ENCODE measurements around the gene PER2.
"Not testable (repeated sequence)": the region's sequence is repeated elsewhere in the genome, so short reads cannot be mapped to it uniquely, and the experiment has no call there.

PER2 gene, protein sequence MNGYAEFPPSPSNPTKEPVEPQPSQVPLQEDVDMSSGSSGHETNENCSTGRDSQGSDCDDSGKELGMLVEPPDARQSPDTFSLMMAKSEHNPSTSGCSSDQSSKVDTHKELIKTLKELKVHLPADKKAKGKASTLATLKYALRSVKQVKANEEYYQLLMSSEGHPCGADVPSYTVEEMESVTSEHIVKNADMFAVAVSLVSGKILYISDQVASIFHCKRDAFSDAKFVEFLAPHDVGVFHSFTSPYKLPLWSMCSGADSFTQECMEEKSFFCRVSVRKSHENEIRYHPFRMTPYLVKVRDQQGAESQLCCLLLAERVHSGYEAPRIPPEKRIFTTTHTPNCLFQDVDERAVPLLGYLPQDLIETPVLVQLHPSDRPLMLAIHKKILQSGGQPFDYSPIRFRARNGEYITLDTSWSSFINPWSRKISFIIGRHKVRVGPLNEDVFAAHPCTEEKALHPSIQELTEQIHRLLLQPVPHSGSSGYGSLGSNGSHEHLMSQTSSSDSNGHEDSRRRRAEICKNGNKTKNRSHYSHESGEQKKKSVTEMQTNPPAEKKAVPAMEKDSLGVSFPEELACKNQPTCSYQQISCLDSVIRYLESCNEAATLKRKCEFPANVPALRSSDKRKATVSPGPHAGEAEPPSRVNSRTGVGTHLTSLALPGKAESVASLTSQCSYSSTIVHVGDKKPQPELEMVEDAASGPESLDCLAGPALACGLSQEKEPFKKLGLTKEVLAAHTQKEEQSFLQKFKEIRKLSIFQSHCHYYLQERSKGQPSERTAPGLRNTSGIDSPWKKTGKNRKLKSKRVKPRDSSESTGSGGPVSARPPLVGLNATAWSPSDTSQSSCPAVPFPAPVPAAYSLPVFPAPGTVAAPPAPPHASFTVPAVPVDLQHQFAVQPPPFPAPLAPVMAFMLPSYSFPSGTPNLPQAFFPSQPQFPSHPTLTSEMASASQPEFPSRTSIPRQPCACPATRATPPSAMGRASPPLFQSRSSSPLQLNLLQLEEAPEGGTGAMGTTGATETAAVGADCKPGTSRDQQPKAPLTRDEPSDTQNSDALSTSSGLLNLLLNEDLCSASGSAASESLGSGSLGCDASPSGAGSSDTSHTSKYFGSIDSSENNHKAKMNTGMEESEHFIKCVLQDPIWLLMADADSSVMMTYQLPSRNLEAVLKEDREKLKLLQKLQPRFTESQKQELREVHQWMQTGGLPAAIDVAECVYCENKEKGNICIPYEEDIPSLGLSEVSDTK (N-terminal part only)

DNA sequence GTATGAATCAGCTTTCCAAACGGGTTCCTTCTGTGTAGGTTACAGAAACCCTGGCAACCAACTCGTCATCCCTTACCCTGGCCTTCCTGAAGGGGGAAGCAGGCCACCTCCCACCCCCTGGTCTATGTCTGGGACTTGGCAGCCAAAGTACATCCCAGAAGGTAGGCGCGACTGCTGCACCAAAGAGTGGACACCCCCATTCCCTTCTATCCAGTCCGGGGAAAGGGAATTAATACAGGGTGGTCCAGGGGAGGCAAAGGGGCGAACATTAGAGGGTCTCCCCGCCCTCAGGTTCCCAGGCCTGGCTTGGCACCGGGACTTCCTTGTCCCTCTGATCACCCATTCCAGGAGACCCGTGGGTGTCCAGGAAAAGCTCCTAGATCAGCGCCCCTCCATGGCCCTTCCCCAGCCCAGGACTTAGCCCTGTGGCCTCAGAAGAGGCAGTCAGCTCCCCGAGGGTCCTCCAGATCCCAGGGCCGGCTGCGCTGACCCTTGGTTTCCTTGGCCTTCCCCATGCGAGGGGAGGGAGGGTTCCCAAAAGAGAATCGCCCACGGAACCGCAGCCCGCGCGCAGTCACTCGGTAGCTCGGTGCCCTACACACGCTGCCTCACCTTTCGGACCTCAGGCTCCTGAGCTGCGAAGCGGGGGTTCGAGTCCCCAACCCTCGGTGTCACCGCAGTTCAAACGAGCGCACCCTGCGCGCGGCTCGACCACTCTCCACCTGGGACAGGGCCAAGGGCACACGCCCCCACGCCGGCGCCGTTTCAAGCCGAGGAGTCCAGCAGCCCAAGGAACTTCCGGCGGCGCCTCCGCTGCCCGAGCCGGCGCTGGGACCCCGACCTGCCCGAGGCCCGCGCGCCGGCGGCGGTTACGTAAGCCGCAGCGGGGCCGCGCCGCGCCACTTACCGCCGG is at the start of gene PER2:
PER2 (minus strand) TSS at position 874 of the 913 bp plus-strand sequence. CDS start 10,674 bp downstream, outside the sequence.
- DNase-seq: no peak

DNA sequence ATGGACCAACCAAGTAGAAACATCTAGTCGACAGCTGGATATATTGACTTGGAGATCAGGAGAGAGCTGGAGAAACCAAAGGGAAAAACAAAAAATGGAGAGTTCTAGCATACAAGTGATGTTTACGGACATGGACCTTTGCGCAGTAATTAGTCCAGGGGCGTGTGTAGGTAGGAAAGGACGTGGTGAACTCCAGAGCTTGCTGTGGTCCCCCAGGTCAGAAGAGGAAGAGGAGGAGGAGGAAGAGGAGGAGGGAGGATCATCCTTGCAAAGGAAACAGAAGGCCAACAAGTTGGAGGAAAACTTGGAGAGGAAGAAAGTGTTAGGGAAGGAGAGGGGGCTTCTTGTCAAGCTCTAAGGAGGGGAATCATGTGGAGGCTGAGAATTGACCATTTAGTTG is 49.4 kb upstream of the PER2 start:
- DNase-seq: no peak

DNA sequence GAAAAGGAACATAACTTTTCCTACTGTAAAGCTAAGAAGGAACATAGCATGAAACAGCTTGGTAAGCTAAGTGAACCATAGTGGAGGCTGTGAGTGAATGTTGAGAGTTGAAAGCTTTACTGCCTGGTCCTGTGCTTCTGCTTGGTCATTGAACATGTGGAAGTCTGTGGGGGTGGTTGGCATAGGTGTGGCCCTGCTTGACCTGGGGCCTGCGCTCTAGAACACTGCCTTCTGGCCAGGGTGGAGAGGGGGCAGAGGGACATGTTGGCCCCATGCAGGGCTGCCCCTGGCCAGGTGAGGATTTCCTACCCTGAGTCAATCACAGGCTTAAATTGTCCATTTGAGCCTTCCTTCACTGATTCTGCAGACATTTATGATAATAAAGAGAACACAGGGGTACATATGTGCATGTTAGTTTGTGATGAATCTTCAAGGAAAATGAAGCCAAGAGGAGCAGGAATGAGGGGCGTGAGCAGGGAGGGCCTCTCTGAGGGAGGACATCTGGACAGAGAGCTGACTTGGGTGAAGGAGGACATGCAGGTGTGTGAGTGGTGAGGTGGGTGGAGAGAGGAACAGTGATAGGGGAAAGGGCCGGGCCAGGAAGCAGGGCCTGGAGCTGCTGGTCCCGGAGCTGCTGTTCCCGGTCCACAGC is 48.5 kb upstream of the PER2 start:
- DNase-seq: no peak

DNA sequence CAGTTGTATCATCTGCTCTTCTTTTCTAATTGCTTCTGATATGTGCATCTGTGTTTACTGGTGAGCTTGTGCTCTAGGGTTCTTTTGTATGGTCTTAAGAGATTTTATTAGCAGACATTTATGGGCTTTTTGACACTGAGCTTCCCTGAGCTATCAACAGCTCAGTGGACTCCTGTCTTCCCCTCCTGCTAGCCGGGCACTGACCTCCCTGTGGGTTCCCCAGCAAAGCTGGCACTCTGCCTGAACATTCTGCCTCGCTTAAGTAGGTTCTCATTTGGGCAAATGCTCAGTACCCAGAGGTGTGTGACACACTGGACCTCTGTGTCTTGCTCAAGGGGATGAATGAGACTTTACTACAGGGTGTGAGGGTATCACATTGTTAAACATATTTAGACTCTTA is 47.7 kb upstream of the PER2 start:
- DNase-seq: no peak

DNA sequence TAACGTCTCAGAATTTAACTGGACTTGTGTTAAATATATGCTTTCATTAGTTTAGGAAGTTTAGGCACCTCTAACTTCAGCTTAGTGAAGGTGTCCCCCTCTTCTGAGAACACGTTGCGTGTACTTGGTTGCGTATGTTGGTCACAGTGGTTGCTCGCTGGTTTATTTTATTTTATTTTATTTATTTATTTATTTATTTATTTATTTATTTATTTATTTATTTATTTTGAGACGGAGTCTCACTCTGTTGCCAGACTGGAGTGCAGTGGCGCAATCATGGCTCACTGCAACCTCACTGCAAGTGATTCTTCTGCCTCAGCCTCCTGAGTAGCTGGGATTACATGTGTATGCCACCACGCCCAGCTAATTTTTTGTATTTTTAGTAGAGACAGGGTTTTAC is 47.2 kb upstream of the PER2 start:
- DNase-seq: not testable (repeated sequence)

DNA sequence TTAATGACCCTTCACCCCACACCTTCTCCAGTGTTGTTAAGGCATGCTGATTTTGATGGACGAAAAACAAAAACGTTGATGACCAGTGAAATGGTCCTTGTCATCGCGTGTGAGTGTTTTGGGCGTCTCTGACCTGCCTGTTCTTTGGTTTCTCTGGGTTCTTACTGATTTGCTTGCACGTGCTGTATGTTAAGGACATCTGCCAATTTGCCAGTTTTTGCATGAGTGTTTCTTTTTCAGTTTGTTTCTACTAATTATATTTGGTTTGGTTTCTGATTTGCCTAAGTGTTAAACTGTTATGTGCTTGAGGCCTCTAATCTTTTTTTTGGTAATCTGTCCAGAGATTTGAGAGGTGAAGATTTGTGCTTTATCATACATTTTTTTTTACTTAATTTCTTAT is 46.5 kb upstream of the PER2 start:
- no peak for DNase-seq

DNA sequence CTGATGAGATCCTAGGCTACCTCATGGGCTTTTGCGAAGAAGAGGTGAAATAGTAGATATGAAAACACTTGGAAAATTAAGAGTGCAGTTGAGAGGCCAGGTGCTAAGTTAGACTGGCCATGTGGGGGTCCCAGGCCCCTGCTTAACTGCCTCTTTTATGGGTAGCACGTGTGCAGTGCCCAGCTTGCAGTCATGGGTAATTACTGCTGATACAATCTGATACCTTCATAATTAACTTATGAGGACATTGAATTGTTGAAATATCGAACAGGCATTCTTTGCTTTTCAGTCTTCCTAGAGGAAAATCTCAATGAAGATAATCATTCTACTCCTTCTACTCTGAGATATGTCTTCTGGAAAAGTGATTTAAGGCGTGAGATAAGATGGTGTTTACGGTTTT is 43.5 kb upstream of the PER2 start:
- no peak for DNase-seq

DNA sequence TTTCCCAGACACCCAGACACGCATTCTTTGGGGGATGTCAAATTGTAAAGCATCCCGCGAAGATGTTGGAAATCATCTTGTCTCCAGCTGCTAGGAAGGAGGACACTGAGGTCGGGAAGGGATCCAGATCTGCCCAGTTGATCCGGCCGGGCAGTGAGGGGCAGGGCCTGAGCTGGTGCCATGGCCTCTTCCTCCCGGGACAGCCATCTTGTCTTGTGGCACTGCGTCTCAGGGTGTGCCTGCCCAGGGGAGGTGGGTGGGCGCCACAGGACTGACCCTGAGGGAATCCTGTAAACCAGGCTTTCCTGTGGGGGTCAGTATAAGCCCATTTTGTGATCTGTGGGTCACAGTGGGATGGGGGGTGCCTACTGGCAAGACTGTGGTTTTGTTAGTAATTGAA is 42.0 kb upstream of the PER2 start:
- DNase-seq: no peak

DNA sequence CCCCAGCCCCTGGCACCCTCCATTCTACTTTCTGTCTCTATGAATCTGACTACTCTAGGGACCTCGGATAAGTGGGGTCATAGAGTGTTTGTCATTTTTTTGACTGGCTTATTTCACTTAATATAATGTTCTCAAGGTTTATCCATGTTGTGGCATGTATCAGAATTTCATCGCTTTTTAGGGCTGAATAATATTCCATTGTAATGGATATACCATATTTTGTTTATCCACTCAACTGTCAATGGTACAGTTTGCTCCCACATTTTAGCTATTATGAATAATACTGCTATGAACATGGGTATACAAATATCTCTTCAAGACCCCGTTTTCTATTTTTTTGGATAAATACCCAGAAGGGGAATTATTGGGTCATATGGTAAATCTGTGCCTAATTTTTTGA is 39.3 kb upstream of the PER2 start:
- no peak for DNase-seq

DNA sequence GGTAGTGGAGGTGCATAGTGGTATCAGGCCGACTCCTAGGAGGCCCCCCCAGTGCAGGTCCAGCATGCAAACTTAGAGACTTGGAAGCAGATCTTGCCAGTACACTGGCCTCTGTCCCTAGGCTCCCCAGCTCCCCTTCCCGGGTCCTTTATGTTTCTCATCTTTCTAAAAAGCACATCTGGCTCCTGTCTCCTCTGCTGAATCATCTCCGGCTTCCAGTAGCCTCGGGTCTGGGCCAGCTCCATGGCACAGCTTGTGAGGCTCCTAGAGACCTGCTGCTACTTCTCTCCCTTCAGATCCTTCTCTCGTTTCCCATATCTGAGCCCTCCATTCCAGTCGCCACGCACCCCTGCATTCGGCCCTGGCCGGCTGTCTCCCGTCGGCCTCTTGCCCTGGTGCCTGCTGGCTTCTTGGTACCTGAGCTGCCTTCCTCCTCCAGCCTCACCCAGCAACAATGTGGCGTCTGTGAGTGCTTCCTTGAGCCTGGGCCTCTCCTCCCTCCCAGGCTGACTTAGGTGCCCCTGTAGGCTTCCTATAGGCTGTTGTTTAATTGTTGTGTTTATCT is 38.5 kb upstream of the PER2 start:
- DNase-seq: no peak

DNA sequence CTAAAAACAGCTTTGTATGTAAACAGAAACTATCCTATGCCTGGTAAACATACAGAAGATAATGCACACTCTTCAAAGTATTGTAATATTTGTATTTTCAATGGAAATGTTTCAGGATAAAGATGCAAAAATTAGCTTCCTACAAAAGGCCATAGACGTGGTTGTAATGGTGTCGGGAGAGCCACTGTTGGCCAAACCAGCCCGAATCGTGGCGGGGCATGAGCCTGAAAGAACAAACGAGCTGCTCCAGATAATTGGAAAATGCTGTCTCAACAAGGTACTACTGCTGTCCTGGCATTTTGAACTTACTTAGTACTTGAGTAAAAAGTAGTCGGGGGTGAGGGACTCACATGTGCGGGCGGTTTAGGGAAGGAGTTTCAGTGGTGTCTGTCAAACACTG is 37.3 kb upstream of the PER2 start:
- DNase-seq: no peak

DNA sequence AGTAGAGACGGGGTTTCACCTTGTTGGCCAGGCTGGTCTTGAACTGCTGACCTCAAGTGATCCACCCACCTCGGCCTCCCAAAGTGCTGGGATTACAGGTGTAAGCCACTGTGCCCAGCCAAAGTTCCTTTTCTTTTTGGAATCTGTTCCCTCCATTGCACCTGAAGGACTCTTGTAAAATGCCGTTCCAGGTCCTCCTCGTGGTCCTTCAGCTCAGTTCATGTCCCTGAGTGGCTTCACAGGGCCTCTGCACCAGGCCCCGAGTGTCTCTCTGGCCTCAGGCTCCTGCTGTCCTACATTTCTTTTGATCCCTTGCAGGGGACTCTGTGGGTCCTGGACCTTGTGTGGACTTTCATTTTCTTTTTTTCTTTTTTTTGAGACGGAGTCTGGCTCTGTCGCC is 35.8 kb upstream of the PER2 start:
- not testable (repeated sequence) for DNase-seq

DNA sequence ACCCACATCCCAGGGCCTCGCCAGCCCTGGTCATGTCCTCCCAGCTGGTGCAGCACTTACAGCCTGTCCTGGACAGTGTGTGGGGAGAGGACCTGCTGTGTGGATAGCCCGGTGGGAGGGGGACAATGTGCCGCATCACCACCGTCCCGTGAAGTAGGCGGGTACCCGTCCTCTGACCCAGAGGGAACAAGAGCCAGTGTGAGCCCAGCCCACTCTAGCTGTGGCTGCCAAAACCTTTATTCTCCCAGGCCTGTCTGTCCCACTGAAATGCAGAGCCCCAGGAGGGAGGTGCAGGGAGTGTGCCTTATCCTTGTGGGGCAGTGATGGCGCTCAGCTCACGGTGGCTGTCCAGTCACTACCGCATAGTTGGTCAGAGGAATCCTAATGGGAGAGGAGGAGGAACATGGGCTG is 33.6 kb upstream of the PER2 start:
- DNase-seq: no peak

DNA sequence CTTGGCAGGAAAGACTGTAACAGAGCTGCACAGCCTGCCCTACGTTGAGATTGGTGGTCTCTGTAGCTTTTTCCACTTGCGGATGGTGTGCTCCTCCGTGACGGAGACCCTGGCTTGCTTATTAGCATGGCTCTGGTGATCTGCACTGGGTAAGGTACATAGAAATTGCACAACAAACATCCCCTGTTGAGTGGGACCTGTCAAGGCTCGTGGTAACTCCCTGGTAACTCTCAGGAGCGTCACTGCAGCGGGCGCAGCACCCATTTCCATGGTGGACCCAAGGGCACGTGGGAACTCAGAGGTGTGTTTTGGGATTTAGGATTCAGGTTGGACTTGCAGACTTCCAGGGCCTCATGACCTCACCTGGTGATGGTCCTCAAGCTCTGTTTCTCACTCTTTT is 33.1 kb upstream of the PER2 start:
- no peak for DNase-seq

DNA sequence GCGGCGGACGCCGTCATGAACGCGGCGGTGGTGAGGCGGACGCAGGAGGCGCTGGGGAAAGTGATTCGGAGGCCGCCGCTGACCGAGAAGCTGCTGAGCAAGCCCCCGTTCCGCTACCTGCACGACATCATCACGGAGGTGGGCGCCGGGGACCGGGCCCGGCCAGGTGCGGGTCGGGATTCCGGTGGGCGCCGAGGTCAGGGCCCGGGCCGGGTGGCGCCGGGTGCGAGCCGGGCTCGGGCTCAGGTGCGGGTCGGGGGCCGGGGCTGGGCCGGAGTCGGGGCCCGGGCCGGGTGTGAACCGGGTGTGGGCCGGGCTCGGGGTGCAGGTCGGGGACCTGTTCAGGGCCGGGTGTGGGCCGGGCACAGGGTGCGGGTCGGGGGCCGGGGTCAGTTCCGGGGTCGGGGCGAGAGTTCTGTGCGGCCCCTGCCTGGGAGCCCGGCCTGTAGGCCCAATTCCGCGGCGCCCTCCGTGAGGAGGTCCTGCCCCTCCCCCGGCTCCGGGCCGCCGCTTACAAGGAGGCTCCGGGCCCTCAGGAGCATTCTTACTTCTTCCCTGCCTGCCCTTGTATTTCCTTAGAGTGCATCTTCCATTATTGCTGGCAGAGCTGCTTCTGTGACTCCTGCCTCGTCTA is 32.4 kb upstream of the PER2 start:
- DNase-seq: no peak

DNA sequence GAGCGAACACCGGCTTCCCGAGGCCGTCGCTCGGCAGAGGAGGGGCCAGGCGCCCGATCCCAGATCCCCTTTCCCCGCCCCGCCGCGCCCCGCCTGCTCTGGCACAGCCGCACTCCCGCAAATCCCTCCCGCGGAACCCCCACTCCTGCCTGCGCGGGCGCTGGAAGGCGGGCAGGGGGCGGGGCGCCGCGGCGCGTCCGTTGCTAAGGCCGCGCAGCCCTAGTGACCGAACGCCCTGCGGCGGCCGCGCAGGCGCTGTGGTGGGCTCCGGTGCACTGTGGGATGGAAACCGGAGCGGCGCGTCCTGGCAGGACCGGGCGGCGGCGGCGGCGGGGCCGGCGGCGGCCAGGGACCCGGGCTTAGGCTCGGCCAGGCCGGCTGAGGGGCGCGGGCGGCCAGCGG is 31.8 kb upstream of the PER2 start, which contains the start of gene TRAF3IP1:
TRAF3IP1 (plus strand) TSS at position 273 of the 402 bp plus-strand sequence. CDS start 145 bp downstream, outside the sequence.
- DNase-seq: peak; percentile 87

DNA sequence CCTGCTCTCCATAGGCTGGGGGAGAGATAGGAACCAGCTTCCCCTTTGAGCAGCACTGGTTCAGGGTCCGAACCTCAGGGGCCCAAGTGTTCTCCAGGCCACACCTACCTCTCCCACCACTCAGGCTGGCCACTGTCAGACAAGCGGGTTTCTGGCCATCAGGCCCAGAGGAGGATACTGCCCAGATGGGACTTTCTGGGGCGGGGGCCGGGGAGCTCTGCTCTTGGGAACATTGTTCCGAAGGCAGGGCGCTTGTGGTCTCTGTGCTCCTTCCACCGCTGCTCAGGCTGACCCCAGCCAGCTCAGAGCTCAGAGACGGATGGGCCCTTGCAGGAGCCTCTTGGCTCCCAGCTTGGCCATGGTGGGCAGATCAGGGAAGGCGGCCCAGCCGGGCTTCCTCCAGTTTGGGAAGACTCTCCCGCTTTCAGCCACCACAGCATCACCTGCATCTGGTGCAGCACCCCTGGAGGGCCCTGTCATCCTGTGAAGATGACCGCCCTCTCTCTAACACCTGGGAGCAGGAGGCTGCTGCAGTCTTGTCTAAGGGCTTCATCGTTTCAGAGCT is 26.7 kb upstream of the PER2 start:
- DNase-seq: no peak

DNA sequence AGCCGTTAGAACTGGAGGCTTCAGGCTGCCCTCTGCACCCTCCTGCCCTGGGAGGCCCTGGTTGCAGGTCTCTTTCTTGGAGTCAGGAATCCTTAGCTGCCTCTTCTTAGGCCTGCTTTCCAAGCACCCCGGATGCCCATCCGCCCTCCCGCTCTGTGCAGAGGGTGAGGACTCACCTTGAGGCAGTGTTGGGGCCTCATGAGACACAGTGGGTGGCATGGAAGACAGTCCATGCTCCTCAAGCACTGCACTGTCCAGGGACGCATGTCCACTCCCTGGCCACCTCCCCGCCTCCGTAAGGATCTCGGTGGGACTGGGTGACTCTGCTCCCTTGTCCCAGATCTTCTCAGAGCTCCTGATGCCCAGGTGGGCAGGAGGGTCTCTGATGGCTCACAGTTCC is 26.2 kb upstream of the PER2 start:
- no peak for DNase-seq

DNA sequence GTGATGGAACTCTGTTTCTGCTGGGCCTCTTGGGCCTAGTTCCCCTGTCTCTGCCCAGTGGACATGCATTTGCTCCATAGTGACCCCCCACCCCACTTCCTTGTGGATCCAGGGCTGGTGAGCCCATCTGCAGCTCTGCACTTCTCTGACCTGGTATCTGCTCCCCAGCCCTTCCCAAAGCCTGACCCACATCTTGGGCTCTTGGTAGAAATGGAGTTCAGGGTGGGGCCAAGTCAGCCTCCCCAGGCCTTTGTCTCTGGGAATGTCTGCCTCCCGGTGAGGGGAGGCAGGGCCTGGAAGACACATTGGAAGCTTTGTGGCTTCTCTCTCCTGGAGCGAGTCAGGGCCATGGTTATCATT is 25.6 kb upstream of the PER2 start:
- DNase-seq: no peak

DNA sequence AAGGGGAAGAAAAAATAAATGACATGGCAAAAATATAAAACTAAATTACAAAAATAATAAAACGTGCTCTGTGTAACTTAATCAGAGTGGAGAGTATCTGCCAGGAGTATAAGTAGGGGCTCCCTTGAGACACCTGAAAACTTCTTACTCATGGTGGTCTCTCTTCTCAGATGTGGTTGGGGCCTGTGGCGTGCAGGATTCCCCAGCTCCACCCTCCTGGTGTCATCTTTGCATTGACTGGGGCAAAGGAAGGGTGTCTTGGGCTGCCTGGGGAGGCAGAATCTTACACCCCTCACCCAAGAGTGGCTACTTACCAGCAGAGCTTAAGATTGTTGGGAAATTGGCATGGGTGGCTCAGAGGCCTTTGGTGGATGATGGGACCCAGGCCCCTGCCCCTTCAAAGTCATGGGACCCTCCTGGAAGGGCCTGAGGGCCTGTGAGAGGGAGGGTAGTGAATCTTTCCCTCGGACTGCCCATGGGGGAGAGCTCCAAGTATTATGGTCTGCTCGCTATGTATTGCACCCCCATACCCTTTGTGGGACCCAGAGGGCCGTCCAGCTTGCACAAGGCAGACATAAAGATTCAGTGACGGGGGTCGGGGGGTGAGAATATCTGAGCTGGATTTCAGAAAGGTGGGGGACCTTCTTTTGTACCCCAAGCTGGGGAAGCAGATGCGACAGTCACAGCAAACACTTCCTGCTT is 25.0 kb upstream of the PER2 start:
- no peak for DNase-seq
